H1 (cell line): ENCODE measurements around the gene ACTN4. TPM values are rescaled to one million over a fixed set of nuclear protein-coding genes. Genes with fewer than 3 reads are reported as not detected.

Experiments
- CTCF ChIA-PET: fragments of 300-600 bp; sonication (Branson Sonifier 250); formaldehyde crosslinking; loops from one replicate; lab custom pipeline; 2021; ENCODE audit not compliant: partially characterized antibody; lab: Charles Lee
- POLR2A ChIA-PET: fragments of 300-600 bp; sonication (Branson Sonifier 250); formaldehyde crosslinking; loops from one replicate; lab custom pipeline; 2021; ENCODE audit warnings: inconsistent platforms; ENCODE audit not compliant: partially characterized antibody; lab: Charles Lee
- DNase-seq, 2 experiments: peaks; one replicate each; pipeline versions ENCODE4 v3.0.0 to v3.0.0-alpha.2; 2010 to 2022; ENCODE audit warnings: low spot score in 2 of 2, low read depth in 1 of 2, mixed read lengths in 1 of 2
- FAIRE-seq: peaks from 2 replicates; lab custom pipeline; 2011; peaks lifted over from hg19 to GRCh38; lab: Jason Lieb, UNC
- H2AFZ ChIP-seq: 2 replicates; pipeline ENCODE4 v1.8.1; 2012; ENCODE audit warnings: low read length, inconsistent platforms
- H2AK5ac ChIP-seq: 2 replicates; pipeline ENCODE4 v1.6.1; 2013; ENCODE audit warnings: low read depth, low read length
- H2BK120ac ChIP-seq: replicated peaks from 2 replicates; pipeline ENCODE3; 2013; ENCODE audit warnings: low read depth, low read length, inconsistent platforms
- H2BK12ac ChIP-seq: 2 replicates; pipeline ENCODE4 v1.6.1; 2013; ENCODE audit warnings: low read depth, low read length
- H2BK15ac ChIP-seq: 2 replicates; pipeline ENCODE4 v1.6.1; 2013; ENCODE audit warnings: low read length
- H2BK20ac ChIP-seq: 2 replicates; pipeline ENCODE4 v1.6.1; 2013; ENCODE audit warnings: low read length
- H2BK5ac ChIP-seq: 2 replicates; pipeline ENCODE4 v1.6.1; 2013; ENCODE audit warnings: low read depth, low read length
- H3K14ac ChIP-seq: 2 replicates; pipeline ENCODE4 v1.6.1; 2013; ENCODE audit warnings: inconsistent platforms; ENCODE audit not compliant: insufficient read length
- H3K18ac ChIP-seq: 2 replicates; pipeline ENCODE4 v1.6.1; 2013; ENCODE audit warnings: low read length; ENCODE audit errors: extremely low read depth
- H3K23ac ChIP-seq: 2 replicates; pipeline ENCODE4 v1.6.1; 2013; ENCODE audit warnings: inconsistent platforms; ENCODE audit not compliant: insufficient read length
- H3K23me2 ChIP-seq: 2 replicates; pipeline ENCODE4 v1.6.1; 2013; ENCODE audit warnings: low read depth, low read length
- H3K27ac ChIP-seq: 2 replicates; pipeline ENCODE4 v1.6.1; 2011; ENCODE audit warnings: low read depth, low read length, inconsistent platforms
- H3K27me3 ChIP-seq, 4 experiments: replicated peaks in 1 of 4; 1 replicate in 1 of 4; 2 replicates in 3 of 4; pipeline versions ENCODE4 v1.6.1 to v1.8.1; 2011 to 2013; ENCODE audit warnings: low read length in 3 of 4, mild to moderate bottlenecking in 3 of 4, inconsistent platforms in 2 of 4, mixed read lengths in 2 of 4, moderate library complexity in 1 of 4; ENCODE audit not compliant: control insufficient read depth in 3 of 4, insufficient read depth in 3 of 4; ENCODE audit errors: extremely low read depth in 1 of 4
- H3K36me3 ChIP-seq, 4 experiments: 2 replicates each; pipeline versions ENCODE4 v1.6.1 to v1.8.1; 2011 to 2013; ENCODE audit warnings: mild to moderate bottlenecking in 4 of 4, low read length in 3 of 4, moderate library complexity in 2 of 4, control low read depth in 1 of 4, inconsistent platforms in 1 of 4; ENCODE audit not compliant: insufficient read depth in 4 of 4, control insufficient read depth in 2 of 4
- H3K4ac ChIP-seq: replicated peaks from 2 replicates; pipeline ENCODE3; 2013; ENCODE audit warnings: low read length, low read depth, mixed read lengths, inconsistent platforms; ENCODE audit not compliant: insufficient read length
- H3K4me1 ChIP-seq, 4 experiments: replicated peaks in 1 of 4; 1 replicate in 1 of 4; 2 replicates in 3 of 4; pipeline versions ENCODE4 v1.6.1 to v1.8.1; 2011 to 2013; ENCODE audit warnings: low read length in 3 of 4, inconsistent platforms in 2 of 4, mixed read lengths in 1 of 4; ENCODE audit not compliant: insufficient read depth in 4 of 4, control insufficient read depth in 3 of 4
- H3K4me2 ChIP-seq, 2 experiments: 2 replicates each; pipeline versions ENCODE4 v1.6.1 to v1.8.1; 2011 to 2013; ENCODE audit warnings: low read depth in 2 of 2, low read length in 2 of 2, control low read depth in 1 of 2, inconsistent platforms in 1 of 2, mild to moderate bottlenecking in 1 of 2; ENCODE audit not compliant: insufficient read depth in 1 of 2
- H3K4me3 ChIP-seq, 4 experiments: fragments of 200-600, 300-600 bp in 1 of 4; sonication (generic), shearing (Covaris generic), sonication (Bioruptor Twin) in 1 of 4; 2 replicates each; pipeline versions ENCODE4 v1.5.1 to v1.8.1; 2011 to 2016; ENCODE audit warnings: low read length in 4 of 4, low read depth in 3 of 4, control low read depth in 2 of 4, inconsistent platforms in 2 of 4, mild to moderate bottlenecking in 2 of 4, mixed read lengths in 1 of 4, moderate library complexity in 1 of 4; ENCODE audit not compliant: insufficient read depth in 2 of 4; ENCODE audit errors: extremely low read depth in 1 of 4
- H3K56ac ChIP-seq: replicated peaks from 2 replicates; pipeline ENCODE3; 2013; ENCODE audit warnings: low read depth, mild to moderate bottlenecking, mixed read lengths, low read length, inconsistent platforms; ENCODE audit not compliant: insufficient read length
- H3K79me1 ChIP-seq: 2 replicates; pipeline ENCODE4 v1.6.1; 2013; ENCODE audit warnings: low read depth, low read length, control low read depth
- H3K79me2 ChIP-seq, 2 experiments: 2 replicates each; pipeline versions ENCODE4 v1.6.1 to v1.8.1; 2012 to 2013; ENCODE audit warnings: low read length in 2 of 2, mild to moderate bottlenecking in 2 of 2, inconsistent platforms in 1 of 2; ENCODE audit not compliant: insufficient read depth in 2 of 2, control insufficient read depth in 1 of 2
- H3K9ac ChIP-seq, 4 experiments: replicated peaks in 1 of 4; 1 replicate in 1 of 4; 2 replicates in 3 of 4; pipeline versions ENCODE4 v1.6.1 to v1.8.1; 2011 to 2013; ENCODE audit warnings: low read depth in 3 of 4, low read length in 3 of 4, control low read depth in 2 of 4, mild to moderate bottlenecking in 2 of 4, moderate library complexity in 2 of 4, inconsistent platforms in 1 of 4; ENCODE audit errors: extremely low read depth in 1 of 4
- H3K9me3 ChIP-seq, 2 experiments: 2 replicates each; pipeline versions ENCODE4 v1.6.1 to v1.8.1; 2012 to 2013; ENCODE audit warnings: mild to moderate bottlenecking in 2 of 2, moderate library complexity in 2 of 2, control low read depth in 1 of 2, inconsistent platforms in 1 of 2, low read depth in 1 of 2, low read length in 1 of 2, mixed read lengths in 1 of 2; ENCODE audit not compliant: insufficient read depth in 2 of 2
- H4K20me1 ChIP-seq, 2 experiments: replicated peaks in 1 of 2; 2 replicates each; pipeline versions ENCODE3 to v1.8.1; 2011 to 2013; ENCODE audit warnings: inconsistent platforms in 2 of 2, low read length in 2 of 2, mild to moderate bottlenecking in 1 of 2; ENCODE audit not compliant: insufficient read depth in 2 of 2, control insufficient read depth in 1 of 2
- H4K5ac ChIP-seq: 2 replicates; pipeline ENCODE4 v1.6.1; 2013; ENCODE audit warnings: low read length, low read depth, mixed read lengths, inconsistent platforms; ENCODE audit not compliant: insufficient read length
- H4K8ac ChIP-seq: 2 replicates; pipeline ENCODE4 v1.8.0; 2013; ENCODE audit warnings: mild to moderate bottlenecking, moderate library complexity, low read length, inconsistent platforms; ENCODE audit not compliant: insufficient read depth; ENCODE audit errors: extremely low read depth
- H4K91ac ChIP-seq: replicated peaks from 2 replicates; pipeline ENCODE3; 2013; ENCODE audit warnings: low read length, mixed read lengths, inconsistent platforms; ENCODE audit not compliant: insufficient read length
- CHD2 ChIP-seq: IDR thresholded peaks from 2 replicates; pipeline ENCODE4 v1.6.1; 2012; ENCODE audit warnings: low read length, improper control_type of control experiment
- CREB1 ChIP-seq: IDR thresholded peaks from 2 replicates; pipeline ENCODE4 v1.6.1; 2012; ENCODE audit warnings: inconsistent platforms
- CTBP2 ChIP-seq: IDR thresholded peaks from 2 replicates; pipeline ENCODE4 v1.7.0; 2011; ENCODE audit warnings: borderline replicate concordance, mild to moderate bottlenecking, moderate library complexity, mixed read lengths, low read length; ENCODE audit not compliant: insufficient read depth, insufficient read length
- CTCF ChIP-seq, 3 experiments: IDR thresholded peaks; 1 replicate in 2 of 3; 2 replicates in 1 of 3; pipeline versions ENCODE4 v1.5.1 to v1.6.1; 2011; ENCODE audit warnings: low read length in 3 of 3, mild to moderate bottlenecking in 3 of 3, inconsistent platforms in 2 of 3, low read depth in 1 of 3, moderate library complexity in 1 of 3; ENCODE audit not compliant: insufficient read depth in 1 of 3; ENCODE audit errors: control extremely low read depth in 1 of 3
- EP300 ChIP-seq, 2 experiments: IDR thresholded peaks; 1 replicate in 1 of 2; 2 replicates in 1 of 2; pipeline ENCODE4 v1.6.1; 2011 to 2012; ENCODE audit warnings: low read depth in 2 of 2, low read length in 2 of 2, mild to moderate bottlenecking in 2 of 2, borderline replicate concordance in 1 of 2, inconsistent platforms in 1 of 2, moderate library complexity in 1 of 2
- JUN ChIP-seq: IDR thresholded peaks from 2 replicates; pipeline ENCODE4 v1.6.1; 2011; ENCODE audit warnings: low read depth, mild to moderate bottlenecking, improper control_type of control experiment, low read length
- POLR2A ChIP-seq, 2 experiments: IDR thresholded peaks; 1 replicate in 1 of 2; 2 replicates in 1 of 2; pipeline ENCODE4 v1.6.1; 2011; ENCODE audit warnings: low read depth in 2 of 2, low read length in 2 of 2, mild to moderate bottlenecking in 2 of 2; ENCODE audit errors: control extremely low read depth in 1 of 2
- RBBP5 ChIP-seq: IDR thresholded peaks from 2 replicates; pipeline ENCODE4 v1.7.1; 2012; ENCODE audit warnings: low read depth, mild to moderate bottlenecking, inconsistent platforms, low read length, moderate library complexity, borderline replicate concordance
- SIRT6 ChIP-seq: IDR thresholded peaks from one replicate; pipeline ENCODE4 v1.7.1; 2012; ENCODE audit warnings: low read length, inconsistent platforms
- SP4 ChIP-seq: IDR thresholded peaks from 2 replicates; pipeline ENCODE4 v1.6.1; 2012; ENCODE audit warnings: low read length, inconsistent platforms
- TCF12 ChIP-seq: IDR thresholded peaks from 2 replicates; pipeline ENCODE4 v1.6.1; 2011; ENCODE audit warnings: low read depth, mild to moderate bottlenecking, low read length
- ZNF274 ChIP-seq: IDR thresholded peaks from 2 replicates; pipeline ENCODE4 v1.7.0; 2012; ENCODE audit warnings: low read length, borderline replicate concordance; ENCODE audit errors: extremely low read depth
- WGBS, 2 experiments: shearing (Covaris generic) in 1 of 2; methylation state at CpG; one replicate each; pipeline versions ENCODE4 v1.1.6 to v1.1.7; 2013 to 2015; ENCODE audit warnings: low lambda C conversion rate in 2 of 2, mixed read lengths in 2 of 2, inconsistent platforms in 1 of 2, low coverage in 1 of 2, missing lambda C conversion rate in 1 of 2; ENCODE audit not compliant: insufficient replicate concordance in 2 of 2, insufficient coverage in 1 of 2, insufficient read length in 1 of 2; ENCODE audit errors: extremely low coverage in 1 of 2, missing lambda C conversion rate in 1 of 2; 5-methylcytosine and 5-hydroxymethylcytosine counted together
- polyA plus RNA-seq, 7 experiments: library from polyadenylated mRNA; depleted of rRNA in 3 of 7; stranded (reverse) in 5 of 7; unstranded in 2 of 7; fragments of >200 nt in 5 of 7; fragments of 200-250 nt in 2 of 7; gene quantifications; 1 replicate in 5 of 7; 2 replicates in 1 of 7; 4 replicates in 1 of 7; pipeline versions ENCODE4 v1.2.1 to v1.2.3, GENCODE V29; 2011 to 2013; ENCODE audit warnings: missing spikeins in 2 of 7, mixed read lengths in 2 of 7
- total RNA-seq: library from RNA; stranded (reverse); fragmentation: NEBNext Ultra II Directional; extraction: Animal tissue kit (Norgen Biotek cat#: 25700); gene quantifications from 2 replicates; pipeline ENCODE4 v1.2.1, GENCODE V29; 2021

Gene ACTN4
- total and polyA plus RNA-seq, 2 of the 8 experiments (the other 6 are each of a cell fraction or from before 2014, with no cell fraction given): 211 to 520 TPM

GRCh38 chr19:38673030-38673429 is 25.6 kb downstream of the ACTN4 start:
- H4K20me1 ChIP-seq: peaks cover 6 to 23% of the 10 kb centered on the region in 2 experiments

More at GRCh38 chr19:38673030-38673429, 25.6 kb downstream of the ACTN4 start:
- no peak for FAIRE-seq
- Histone ChIP-seq H2BK5ac (no peak overlapping the region), H3K4me3 (no peak overlapping the region), H4K5ac (no peak overlapping the region), H2BK12ac (no peak overlapping the region), H2BK15ac (no peak overlapping the region), H3K23me2 (no peaks in the 10 kb centered on the region), H3K36me3 (0 out of 8 replicates have a peak, but pooled peaks cover 0 to 5% (median 0%) of the 10 kb centered on the region in 4 experiments), H3K79me1 (peaks cover 24% of the 10 kb centered on the region), H3K18ac (no peak overlapping the region), H3K23ac (no peak overlapping the region), H3K9ac (no peak overlapping the region), H3K56ac (no peak overlapping the region), H3K14ac (no peak overlapping the region)
- WGBS, 2 experiments: 86% methylated on average over 4 of the region's 4 CpGs; no CpG with 5 or more reads in 1 of the 2 experiments
- ChIA-PET CTCF (interaction anchor here (1.1 to 1.5 kb wide), 4 partner anchors 8 to 35 kb away, joined by 3 to 5 read pairs (median 4); no protein-coding TSS in a partner anchor), POLR2A (interaction anchor here (2.4 to 21.5 kb wide), 4 partner anchors 10 to 27 kb away, joined by 11 to 495 read pairs (median 196); partner anchors contain the start of gene ACTN4)
- no peak for TF ChIP-seq POLR2A (IDR thresholded peaks at IDR 0.05; ENCODE audit: control extremely low read depth in 1 of 2, low read depth in 2 of 2, low read length in 2 of 2)
- no peak for TF ChIP-seq CTBP2
- TF ChIP-seq CREB1: no peak
- no peak for TF ChIP-seq SP4
- TF ChIP-seq CHD2: no peak
- TF ChIP-seq CTCF (IDR thresholded peaks at IDR 0.05; ENCODE audit: control extremely low read depth in 1 of 3, insufficient read depth in 1 of 3, low read depth in 1 of 3, low read length in 3 of 3): no peak
- no peak for TF ChIP-seq JUN
- no peak for TF ChIP-seq ZNF274
- no peak for TF ChIP-seq RBBP5
- no peak for TF ChIP-seq TCF12
- TF ChIP-seq EP300 (IDR thresholded peaks at IDR 0.05; ENCODE audit: borderline replicate concordance in 1 of 2, low read depth in 2 of 2, low read length in 2 of 2): no peak
- no peak for TF ChIP-seq SIRT6
- TF ChIP-seq, all 59 proteins: peak for 0
- H3K4ac ChIP-seq: no peak overlapping the region
- H2BK20ac ChIP-seq: no peak overlapping the region
- no peak overlapping the region for H2BK120ac ChIP-seq
- H3K79me2 ChIP-seq: peaks cover 27 to 91% of the 10 kb centered on the region in 2 experiments
- no peak overlapping the region for H3K4me2 ChIP-seq
- no peak overlapping the region for H3K27ac ChIP-seq
- no peak overlapping the region for H4K91ac ChIP-seq
- no peaks in the 10 kb centered on the region for H3K27me3 ChIP-seq
- H3K9me3 ChIP-seq: no peaks in the 10 kb centered on the region
- H2AK5ac ChIP-seq: no peak overlapping the region
- no peak overlapping the region for H4K8ac ChIP-seq
- H2AFZ ChIP-seq: no peak overlapping the region
- DNase-seq: no peak
- H3K4me1 ChIP-seq: peaks cover 6 to 17% (median 12%) of the 10 kb centered on the region in 4 experiments
